Common myeloid progenitor, CD34-positive (primary cell): Measurements from ENCODE around the gene TJP1.
A peak's percentile ranks its signal among the peaks of the same experiment; 100 is the strongest.
"Not testable (repeated sequence)": the region's sequence is repeated elsewhere in the genome, so short reads cannot be mapped to it uniquely, and the experiment has no call there.

ENCODE experiments used
- CTCF ChIA-PET: fragments of 350-600 bp; sonication (Branson Sonifier 250); formaldehyde crosslinking; loops from one replicate; lab custom pipeline; 2021; ENCODE audit warnings: antibody characterized with exemption; lab: Charles Lee
- POLR2A ChIA-PET: fragments of 350-600 bp; sonication (Branson Sonifier 250); formaldehyde crosslinking; loops from one replicate; lab custom pipeline; 2021; ENCODE audit warnings: antibody characterized with exemption; lab: Charles Lee
- DNase-seq, 3 donors: peaks; one replicate each; pipeline versions ENCODE4 v3.0.0 to v3.0.0-alpha.2; 2013
- H3K27ac ChIP-seq, 2 experiments: 1 replicate in 1 of 2; 2 replicates in 1 of 2; pipeline ENCODE4 v1.7.0; 2013; ENCODE audit warnings: inconsistent platforms in 2 of 2, low read length in 2 of 2, mild to moderate bottlenecking in 2 of 2, low read depth in 1 of 2, moderate library complexity in 1 of 2; ENCODE audit not compliant: severe bottlenecking in 2 of 2, insufficient read depth in 1 of 2, poor library complexity in 1 of 2
- H3K27me3 ChIP-seq, 5 experiments: replicated peaks in 2 of 5; 1 replicate in 3 of 5; 2 replicates in 2 of 5; pipeline versions ENCODE4 v1.6.1 to v1.7.0; 2013; ENCODE audit warnings: low read length in 4 of 5, mild to moderate bottlenecking in 2 of 5, moderate library complexity in 2 of 5, inconsistent platforms in 1 of 5; ENCODE audit not compliant: insufficient read depth in 5 of 5, control insufficient read depth in 4 of 5
- H3K36me3 ChIP-seq, 4 experiments: 1 replicate in 2 of 4; 2 replicates in 2 of 4; pipeline versions ENCODE4 v1.6.1 to v1.7.0; 2013; ENCODE audit warnings: low read length in 3 of 4, control low read depth in 1 of 4, mild to moderate bottlenecking in 1 of 4; ENCODE audit not compliant: control insufficient read depth in 4 of 4, insufficient read depth in 4 of 4
- H3K4me1 ChIP-seq, 4 experiments: 1 replicate in 3 of 4; 2 replicates in 1 of 4; pipeline versions ENCODE4 v1.6.1 to v1.7.1; 2013; ENCODE audit warnings: low read length in 3 of 4, mild to moderate bottlenecking in 3 of 4, control low read depth in 1 of 4, inconsistent platforms in 1 of 4, moderate library complexity in 1 of 4; ENCODE audit not compliant: control insufficient read depth in 4 of 4, insufficient read depth in 4 of 4; ENCODE audit errors: control extremely low read depth in 1 of 4
- H3K4me3 ChIP-seq, 7 experiments: 1 replicate in 4 of 7; 2 replicates in 3 of 7; pipeline versions ENCODE4 v1.5.1 to v1.7.0; 2013; ENCODE audit warnings: mild to moderate bottlenecking in 7 of 7, low read length in 6 of 7, moderate library complexity in 6 of 7, inconsistent platforms in 2 of 7, low read depth in 2 of 7, control low read depth in 1 of 7; ENCODE audit not compliant: insufficient read depth in 4 of 7, control insufficient read depth in 1 of 7; ENCODE audit errors: extremely low read depth in 1 of 7
- H3K9me3 ChIP-seq, 5 experiments: 1 replicate in 4 of 5; 2 replicates in 1 of 5; pipeline versions ENCODE4 v1.6.1 to v1.7.1; 2013; ENCODE audit warnings: low read length in 4 of 5, mild to moderate bottlenecking in 2 of 5, inconsistent platforms in 1 of 5, low read depth in 1 of 5, moderate library complexity in 1 of 5; ENCODE audit not compliant: control insufficient read depth in 4 of 5, insufficient read depth in 2 of 5; ENCODE audit errors: control extremely low read depth in 1 of 5
- WGBS: methylation state at CpG from one replicate; pipeline ENCODE4 v1.1.5; 2013; ENCODE audit not compliant: insufficient coverage; 5-methylcytosine and 5-hydroxymethylcytosine counted together

The TJP1 gene

GRCh38 chr15:29670266-29670665 lies 152.0 kb downstream of the TJP1 start:
- peaks cover 2 to 40% (median 7%) of the 10 kb centered on the region in 5 experiments for H3K27me3 ChIP-seq
- POLR2A ChIA-PET: no interaction called here
- H3K9me3 ChIP-seq: no peaks in the 10 kb centered on the region
- no peak overlapping the region for H3K27ac ChIP-seq
- DNase-seq: no peak
- 97% methylated on average over 8 of the region's 8 CpGs for WGBS
- H3K36me3 ChIP-seq: no peaks in the 10 kb centered on the region
- CTCF ChIA-PET: no interaction called here
- H3K4me3 ChIP-seq: no peak overlapping the region
- peaks cover 0 to 6% (median 3%) of the 10 kb centered on the region in 4 experiments for H3K4me1 ChIP-seq

DNA sequence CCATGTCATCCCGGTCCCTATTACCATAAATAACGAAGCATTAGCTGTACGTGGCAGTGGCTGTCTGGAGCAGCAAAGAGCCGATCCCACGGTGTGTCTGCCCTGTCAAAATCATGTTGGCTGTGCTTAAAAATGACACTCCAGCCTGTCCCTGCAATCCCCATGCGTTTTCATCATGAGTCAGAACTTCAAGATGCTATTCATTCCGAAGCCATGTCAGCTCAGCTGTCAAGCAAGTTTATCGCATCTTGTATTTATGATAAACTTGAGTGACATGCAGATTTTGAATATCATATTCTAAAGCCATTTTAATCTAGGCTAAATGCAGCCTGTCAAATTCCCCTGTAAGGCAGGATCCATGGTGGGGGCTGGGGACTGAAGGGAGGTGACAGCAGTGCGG lies 152.4 kb downstream of the TJP1 start:
- Histone ChIP-seq H3K9me3 (no peaks in the 10 kb centered on the region), H3K27ac (no peak overlapping the region), H3K4me3 (no peak overlapping the region), H3K36me3 (no peaks in the 10 kb centered on the region), H3K27me3 (peaks cover 2 to 36% (median 7%) of the 10 kb centered on the region in 5 experiments), H3K4me1 (peaks cover 0 to 2% (median under 1%) of the 10 kb centered on the region in 4 experiments)
- ChIA-PET CTCF (no interaction called here), POLR2A (no interaction called here)
- 95% methylated on average over 7 of the region's 9 CpGs for WGBS
- no peak for DNase-seq

- H3K27me3 ChIP-seq: peaks cover 0 to 20% (median 2%) of the 10 kb centered on the region in 5 experiments
- DNase-seq: peak; percentile 76 to 87 (median 86)
- no peaks in the 10 kb centered on the region for H3K36me3 ChIP-seq
- WGBS: 55% methylated on average over 7 of the region's 15 CpGs
- POLR2A ChIA-PET: no interaction called here
- no peak overlapping the region for H3K27ac ChIP-seq
- H3K4me3 ChIP-seq: no peak overlapping the region
- H3K4me1 ChIP-seq: no peaks in the 10 kb centered on the region
- CTCF ChIA-PET: no interaction called here
- H3K9me3 ChIP-seq: no peaks in the 10 kb centered on the region
Measured at GRCh38 chr15:29668120-29668602, 154.1 kb downstream of the TJP1 start.

- POLR2A ChIA-PET: no interaction called here
- no peak overlapping the region for H3K27ac ChIP-seq
- 96% methylated on average over 3 of the region's 3 CpGs for WGBS
- CTCF ChIA-PET: interaction anchor here (1.3 kb wide), 1 partner anchor 259 kb away, joined by 4 read pairs; no protein-coding TSS in a partner anchor
- no peaks in the 10 kb centered on the region for H3K36me3 ChIP-seq
- DNase-seq: no peak
- H3K4me1 ChIP-seq: no peaks in the 10 kb centered on the region
- H3K4me3 ChIP-seq: no peak overlapping the region
- H3K27me3 ChIP-seq: peaks cover 0 to 4% (median 0%) of the 10 kb centered on the region in 5 experiments
- H3K9me3 ChIP-seq: no peaks in the 10 kb centered on the region
Measured at GRCh38 chr15:29666241-29666640, 156.0 kb downstream of the TJP1 start.

- DNase-seq: no peak
Measured at GRCh38 chr15:29665444-29666003, 156.7 kb downstream of the TJP1 start.

GRCh38 chr15:29664406-29664805 lies 157.9 kb downstream of the TJP1 start:
- ChIA-PET POLR2A (no interaction called here), CTCF (no interaction called here)
- Histone ChIP-seq H3K9me3 (no peaks in the 10 kb centered on the region), H3K4me1 (no peaks in the 10 kb centered on the region), H3K4me3 (no peak overlapping the region), H3K27ac (no peak overlapping the region), H3K36me3 (no peaks in the 10 kb centered on the region), H3K27me3 (peaks cover 0 to 4% (median 0%) of the 10 kb centered on the region in 5 experiments)
- 94% methylated on average over 11 of the region's 13 CpGs for WGBS
- no peak for DNase-seq

More at GRCh38 chr15:29665444-29666003, 156.7 kb downstream of the TJP1 start:
- Histone ChIP-seq H3K27ac (no peak overlapping the region), H3K4me3 (no peak overlapping the region), H3K9me3 (no peaks in the 10 kb centered on the region), H3K4me1 (no peaks in the 10 kb centered on the region), H3K36me3 (no peaks in the 10 kb centered on the region), H3K27me3 (peaks cover 0 to 4% (median 0%) of the 10 kb centered on the region in 5 experiments)
- 80% methylated on average over 4 of the region's 13 CpGs for WGBS
- CTCF ChIA-PET: interaction anchor here (1.3 kb wide), 1 partner anchor 260 kb away, joined by 4 read pairs; no protein-coding TSS in a partner anchor
- POLR2A ChIA-PET: no interaction called here

DNA sequence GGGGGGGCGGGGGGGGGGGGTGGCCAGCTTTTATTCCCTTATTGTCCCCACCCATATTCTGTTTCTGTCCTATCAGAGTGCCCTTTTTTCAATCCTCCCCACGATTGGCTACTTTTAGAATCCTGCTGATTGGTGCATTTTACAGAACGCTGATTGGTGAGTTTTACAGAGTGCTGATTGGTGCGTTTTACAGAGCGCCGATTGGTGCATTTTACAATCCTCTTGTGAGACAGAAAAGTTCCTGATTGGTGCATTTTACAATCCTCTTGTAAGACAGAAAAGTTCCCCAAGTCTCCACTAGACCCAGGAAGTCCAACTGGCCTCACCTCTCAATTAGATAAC lies 164.8 kb downstream of the TJP1 start:
- H3K9me3 ChIP-seq, H3K36me3 ChIP-seq, H3K27ac ChIP-seq, H3K27me3 ChIP-seq, H3K4me3 ChIP-seq, H3K4me1 ChIP-seq, DNase-seq, POLR2A ChIA-PET, CTCF ChIA-PET: not testable (repeated sequence)
- 94% methylated on average over 3 of the region's 6 CpGs for WGBS
